T-cell (primary cell): ENCODE measurements around the gene FAM53B. TPM values are rescaled to one million over a fixed set of nuclear protein-coding genes. Genes with fewer than 3 reads are reported as not detected.

Experiments
- ATAC-seq, 4 experiments: fragments of 200-7000 bp in 3 of 4; fragments of 150-1000 bp in 1 of 4; cut with Tn5 transposase; replicated peaks in 1 of 4; 1 replicate in 3 of 4; 2 replicates in 1 of 4; pipeline ENCODE4 v1.10.0; 2021; ENCODE audit warnings: moderate library complexity in 3 of 4, mild to moderate bottlenecking in 2 of 4, moderate number of reproducible peaks in 1 of 4
- CTCF ChIA-PET, 2 donors: fragments of 300-600 bp; sonication (Branson Sonifier 250); formaldehyde crosslinking; loops; one replicate each; lab custom pipeline; 2022; ENCODE audit warnings: antibody characterized with exemption in 2 of 2; lab: Charles Lee
- POLR2A ChIA-PET, 2 donors: fragments of 300-600 bp; sonication (Branson Sonifier 250); formaldehyde crosslinking; loops; one replicate each; lab custom pipeline; 2022; ENCODE audit warnings: antibody characterized with exemption in 2 of 2; lab: Charles Lee
- DNase-seq, 35 experiments: peaks; one replicate each; pipeline versions ENCODE4 v3.0.0 to v3.0.0-alpha.2; 2013 to 2023
- H3K27ac ChIP-seq: one replicate; pipeline ENCODE4 v1.5.1; 2013; ENCODE audit warnings: low read length
- H3K27me3 ChIP-seq, 2 experiments: replicated peaks in 1 of 2; 1 replicate in 1 of 2; 2 replicates in 1 of 2; pipeline versions ENCODE4 v1.6.1 to v1.7.0; 2013; ENCODE audit warnings: low read length in 1 of 2, mixed read lengths in 1 of 2; ENCODE audit not compliant: control insufficient read depth in 2 of 2, insufficient read depth in 2 of 2; ENCODE audit errors: extremely low read depth in 1 of 2
- H3K36me3 ChIP-seq, 2 donors: 1 replicate in 1 of 2; 2 replicates in 1 of 2; pipeline versions ENCODE4 v1.6.1 to v1.7.0; 2013; ENCODE audit warnings: low read length in 1 of 2; ENCODE audit not compliant: control insufficient read depth in 2 of 2, insufficient read depth in 1 of 2; ENCODE audit errors: extremely low read depth in 1 of 2
- H3K4me1 ChIP-seq, 2 experiments: 1 replicate in 1 of 2; 2 replicates in 1 of 2; pipeline versions ENCODE4 v1.6.1 to v1.7.0; 2013; ENCODE audit warnings: low read length in 2 of 2, mixed read lengths in 1 of 2; ENCODE audit not compliant: insufficient read depth in 2 of 2, control insufficient read depth in 1 of 2; ENCODE audit errors: extremely low read depth in 1 of 2
- H3K4me3 ChIP-seq, 2 donors: 1 replicate in 1 of 2; 2 replicates in 1 of 2; pipeline versions ENCODE4 v1.5.1 to v1.7.0; 2013; ENCODE audit warnings: mild to moderate bottlenecking in 2 of 2, low read length in 1 of 2, moderate library complexity in 1 of 2; ENCODE audit not compliant: control insufficient read depth in 1 of 2; ENCODE audit errors: extremely low read depth in 1 of 2
- H3K9me3 ChIP-seq: 2 replicates; pipeline ENCODE4 v1.7.0; 2013
- H3K27ac Mint-ChIP-seq, 2 donors: one replicate each; pipeline ENCODE4 v1.8.0; 2020 to 2021; ENCODE audit warnings: mild to moderate bottlenecking in 2 of 2, mixed read lengths in 2 of 2
- H3K27me3 Mint-ChIP-seq, 2 donors: one replicate each; pipeline ENCODE4 v1.8.0; 2021 to 2022; ENCODE audit warnings: mixed read lengths in 2 of 2
- H3K36me3 Mint-ChIP-seq: one replicate; pipeline ENCODE4 v1.8.0; 2021; ENCODE audit warnings: mixed read lengths
- H3K4me1 Mint-ChIP-seq, 3 donors: one replicate each; pipeline ENCODE4 v1.8.0; 2020 to 2022; ENCODE audit warnings: mixed read lengths in 3 of 3, mild to moderate bottlenecking in 1 of 3
- H3K4me3 Mint-ChIP-seq, 3 donors: one replicate each; pipeline ENCODE4 v1.8.0; 2020 to 2022; ENCODE audit warnings: mild to moderate bottlenecking in 3 of 3, mixed read lengths in 3 of 3, moderate library complexity in 3 of 3
- H3K9me3 Mint-ChIP-seq, 3 donors: one replicate each; pipeline ENCODE4 v1.8.0; 2020 to 2022; ENCODE audit warnings: mixed read lengths in 3 of 3
- WGBS: methylation state at CpG from one replicate; pipeline ENCODE4 v1.1.5; 2013; ENCODE audit warnings: missing lambda C conversion rate; ENCODE audit not compliant: insufficient coverage; 5-methylcytosine and 5-hydroxymethylcytosine counted together
- total RNA-seq, 35 experiments: library from RNA in 6 of 35; stranded (reverse) in 6 of 35; fragments of 120-200 nt in 1 of 35; gene quantifications; one replicate each; pipeline versions ENCODE4 v1.2.1 to v1.2.4 and lab custom pipeline; 2013 to 2026

FAM53B gene
- total RNA-seq, 5 donors from 2014 or later (not counting 1 experiment from before 2014, with no cell fraction given), result 39.3 to 86.5 (median 52.3) TPM

DNA sequence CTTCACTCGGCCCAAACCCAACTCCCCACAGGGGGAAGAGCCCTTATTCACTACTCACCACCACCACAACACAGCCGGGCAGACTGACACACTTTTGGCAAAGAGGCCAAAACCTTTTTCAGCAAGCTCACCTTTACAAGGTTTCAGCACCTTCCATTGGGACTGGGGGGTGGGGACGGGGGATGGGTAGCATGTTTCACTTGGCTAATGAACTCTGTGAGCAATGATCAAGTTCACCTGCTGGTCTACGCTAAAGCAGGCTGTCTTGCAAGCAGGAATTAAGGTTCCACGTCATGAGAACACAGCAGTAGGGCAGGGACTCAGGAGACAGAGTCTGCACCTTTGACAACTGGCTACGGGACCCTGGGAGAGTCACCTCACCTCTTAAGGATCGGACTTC is 7.0 kb downstream of the FAM53B start:
- no peak for ATAC-seq
- ChIA-PET CTCF (interaction anchor here in 1 of 2 donors (0.7 to 0.9 kb wide), 2 partner anchors 14 to 47 kb away, joined by 3 to 4 read pairs; no protein-coding TSS in a partner anchor), POLR2A (interaction anchor here (0.6 to 0.7 kb wide), 3 partner anchors 46 to 74 kb away, joined by 4 to 9 read pairs (median 4); no protein-coding TSS in a partner anchor)
- peak in 1 of 35 experiments; percentile 18 for DNase-seq
- no peaks in the 10 kb centered on the region for H3K27me3 ChIP-seq
- Mint-ChIP-seq H3K36me3 (peaks cover 5% of the 10 kb centered on the region), H3K27me3 (no peaks in the 10 kb centered on the region), H3K4me1 (peaks cover 98 to 99% (median 98%) of the 10 kb centered on the region in 3 donors), H3K27ac (peak overlapping the region; percentile 65 to 96), H3K9me3 (no peaks in the 10 kb centered on the region), H3K4me3 (peak overlapping the region; percentile 0 to 86 (median 43))
- no peaks in the 10 kb centered on the region for H3K9me3 ChIP-seq
- H3K27ac ChIP-seq, result peak overlapping the region; percentile 1
- WGBS, result 75% methylated on average over 3 of the region's 7 CpGs
- H3K36me3 ChIP-seq, result peaks cover 0 to 5% of the 10 kb centered on the region in 2 donors
- peaks cover 65 to 98% of the 10 kb centered on the region in 2 experiments for H3K4me1 ChIP-seq
- no peak overlapping the region for H3K4me3 ChIP-seq

DNA sequence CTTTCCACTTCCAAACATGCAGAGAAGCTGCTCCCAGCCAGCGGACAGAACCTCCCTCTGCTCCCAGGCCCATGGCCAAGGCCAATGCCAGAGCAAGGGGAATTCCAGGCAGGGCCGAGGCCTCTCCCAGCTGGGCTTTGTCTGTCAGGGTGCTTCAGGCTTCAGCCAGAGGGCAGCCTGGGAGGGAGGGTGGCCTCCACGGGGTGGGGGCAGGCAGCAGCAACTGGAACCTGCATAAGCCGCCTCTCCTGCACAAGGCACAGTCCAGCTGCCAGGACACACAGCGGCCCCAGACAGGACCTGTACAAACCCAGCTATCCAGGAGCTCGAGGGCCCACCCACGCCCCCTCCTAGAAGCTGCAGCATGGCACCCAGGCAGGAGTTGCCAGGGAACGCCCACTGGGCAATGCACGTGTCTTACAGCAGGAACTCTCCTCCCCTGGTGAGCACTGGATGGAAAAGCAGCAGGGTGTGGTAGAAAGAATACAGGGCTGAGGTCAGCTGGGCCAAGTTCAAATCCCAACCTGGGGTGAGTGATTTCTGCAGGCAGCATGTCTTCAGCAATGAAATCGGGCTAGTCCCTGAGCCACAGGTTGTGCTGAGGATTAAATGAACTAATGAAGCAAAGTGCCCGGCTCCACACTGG is 7.6 kb downstream of the FAM53B start:
- H3K4me1 ChIP-seq, result peaks cover 61 to 100% of the 10 kb centered on the region in 2 experiments
- no peak for ATAC-seq
- ChIA-PET CTCF (interaction anchor here in 1 of 2 donors (0.7 kb wide), 1 partner anchor 47 kb away, joined by 4 read pairs; no protein-coding TSS in a partner anchor), POLR2A (interaction anchor here (0.6 to 1.2 kb wide), 4 partner anchors 18 to 73 kb away, joined by 4 to 9 read pairs (median 4); no protein-coding TSS in a partner anchor)
- H3K4me1 Mint-ChIP-seq, result peaks cover 99 to 100% (median 99%) of the 10 kb centered on the region in 3 donors
- DNase-seq, result peak in 1 of 35 experiments; percentile 7
- peak overlapping the region; percentile 0 to 86 (median 43) for H3K4me3 Mint-ChIP-seq
- peak overlapping the region; percentile 5 for H3K27ac ChIP-seq
- H3K27me3 ChIP-seq, result no peaks in the 10 kb centered on the region
- no peaks in the 10 kb centered on the region for H3K9me3 ChIP-seq
- 91% methylated on average over 8 of the region's 11 CpGs for WGBS
- H3K9me3 Mint-ChIP-seq, result no peaks in the 10 kb centered on the region
- peaks cover 0 to 5% of the 10 kb centered on the region in 2 donors for H3K36me3 ChIP-seq
- H3K27me3 Mint-ChIP-seq, result no peaks in the 10 kb centered on the region
- H3K36me3 Mint-ChIP-seq, result peaks cover 8% of the 10 kb centered on the region
- H3K4me3 ChIP-seq, result no peak overlapping the region
- peak overlapping the region; percentile 93 to 96 for H3K27ac Mint-ChIP-seq

DNA sequence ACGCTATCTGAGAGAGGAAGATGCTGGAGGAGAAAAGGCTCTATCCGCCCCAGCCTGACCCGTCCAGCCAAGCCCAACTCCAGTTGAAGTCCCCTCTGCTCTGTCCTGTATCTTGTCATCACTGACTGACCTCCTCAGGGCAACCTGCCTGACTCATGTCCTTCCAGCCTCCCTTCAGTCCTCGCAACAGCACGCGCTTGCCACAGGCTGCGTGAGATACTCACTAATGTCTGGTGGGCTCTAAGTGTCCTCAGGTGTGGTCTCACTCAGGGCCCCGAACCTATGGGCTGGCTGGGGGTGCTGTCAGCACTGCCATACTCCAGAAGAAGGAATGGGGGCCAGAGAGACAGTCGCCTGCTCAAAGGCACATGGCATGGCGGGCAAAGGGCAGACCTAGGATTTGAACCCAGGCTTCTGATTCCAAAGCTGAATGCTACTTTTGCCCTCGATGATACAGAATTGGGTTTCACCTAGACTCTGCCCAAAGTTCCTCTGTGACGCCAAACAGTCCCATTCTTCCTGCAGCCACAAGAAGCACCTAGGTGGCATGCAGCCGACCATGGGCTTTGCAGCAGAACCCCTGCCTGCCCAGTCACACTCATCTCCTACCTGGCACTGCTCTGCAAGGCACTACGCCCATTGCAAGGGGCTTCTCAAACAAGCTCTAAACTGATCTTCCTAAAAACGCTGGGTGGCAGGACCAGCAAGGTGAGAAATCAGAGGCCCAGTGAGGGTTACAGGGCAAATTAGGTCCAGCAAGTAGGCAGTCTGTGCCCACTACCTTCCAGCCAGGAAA is 8.5 kb downstream of the FAM53B start:
- no peaks in the 10 kb centered on the region for H3K27me3 Mint-ChIP-seq
- CTCF ChIA-PET, result interaction anchor here in 1 of 2 donors (7.7 kb wide), 1 partner anchor 18 kb away, joined by 70 read pairs; no protein-coding TSS in a partner anchor

GRCh38 chr10:124734311-124735166 is 9.6 kb downstream of the FAM53B start:
- H3K4me3 ChIP-seq, result peak overlapping the region; percentile 4 to 40
- no peaks in the 10 kb centered on the region for H3K9me3 ChIP-seq
- H3K9me3 Mint-ChIP-seq, result no peaks in the 10 kb centered on the region
- peaks cover 50 to 98% of the 10 kb centered on the region in 2 experiments for H3K4me1 ChIP-seq
- H3K36me3 Mint-ChIP-seq, result peaks cover 13% of the 10 kb centered on the region
- no peaks in the 10 kb centered on the region for H3K27me3 ChIP-seq
- peaks cover 0 to 5% of the 10 kb centered on the region in 2 donors for H3K36me3 ChIP-seq
- H3K4me3 Mint-ChIP-seq, result peak overlapping the region; percentile 43 to 86 (median 69)
- ATAC-seq (peak; percentile 63 to 74 (median 70)), DNase-seq (peak in 4 of 35 experiments; percentile 24 to 56 (median 40))
- 29% methylated on average over 14 of the region's 16 CpGs for WGBS
- no peaks in the 10 kb centered on the region for H3K27me3 Mint-ChIP-seq
- H3K4me1 Mint-ChIP-seq, result peaks cover 91 to 99% (median 98%) of the 10 kb centered on the region in 3 donors
- CTCF ChIA-PET, result interaction anchor here (0.6 to 7.7 kb wide), 6 partner anchors 10 to 95 kb away, joined by 3 to 70 read pairs (median 3); partner anchors contain the start of gene FAM53B (in 1 of the 2)
- H3K27ac Mint-ChIP-seq, result peak overlapping the region; percentile 90 to 93
- POLR2A ChIA-PET, result interaction anchor here (0.5 to 2.3 kb wide), 3 partner anchors 16 to 146 kb away, joined by 3 to 8 read pairs (median 4); no protein-coding TSS in a partner anchor
- peak overlapping the region; percentile 90 for H3K27ac ChIP-seq

More for the DNA sequence above, 8.5 kb downstream of the FAM53B start:
- Mint-ChIP-seq H3K4me1 (peaks cover 97 to 99% (median 98%) of the 10 kb centered on the region in 3 donors), H3K36me3 (peaks cover 8% of the 10 kb centered on the region), H3K9me3 (no peaks in the 10 kb centered on the region), H3K27ac (peak overlapping the region; percentile 90 to 93), H3K4me3 (peak overlapping the region; percentile 25 to 86 (median 43))
- Histone ChIP-seq H3K4me3 (no peak overlapping the region), H3K9me3 (no peaks in the 10 kb centered on the region), H3K27ac (peak overlapping the region; percentile 90), H3K36me3 (peaks cover 0 to 5% of the 10 kb centered on the region in 2 donors), H3K27me3 (no peaks in the 10 kb centered on the region), H3K4me1 (peaks cover 56 to 98% of the 10 kb centered on the region in 2 experiments)
- 88% methylated on average over 12 of the region's 15 CpGs for WGBS
- ATAC-seq (no peak), DNase-seq (peak in 2 of 35 experiments; percentile 4)
- POLR2A ChIA-PET, result interaction anchor here in 1 of 2 donors (1.2 kb wide), 1 partner anchor 17 kb away, joined by 4 read pairs; no protein-coding TSS in a partner anchor

DNA sequence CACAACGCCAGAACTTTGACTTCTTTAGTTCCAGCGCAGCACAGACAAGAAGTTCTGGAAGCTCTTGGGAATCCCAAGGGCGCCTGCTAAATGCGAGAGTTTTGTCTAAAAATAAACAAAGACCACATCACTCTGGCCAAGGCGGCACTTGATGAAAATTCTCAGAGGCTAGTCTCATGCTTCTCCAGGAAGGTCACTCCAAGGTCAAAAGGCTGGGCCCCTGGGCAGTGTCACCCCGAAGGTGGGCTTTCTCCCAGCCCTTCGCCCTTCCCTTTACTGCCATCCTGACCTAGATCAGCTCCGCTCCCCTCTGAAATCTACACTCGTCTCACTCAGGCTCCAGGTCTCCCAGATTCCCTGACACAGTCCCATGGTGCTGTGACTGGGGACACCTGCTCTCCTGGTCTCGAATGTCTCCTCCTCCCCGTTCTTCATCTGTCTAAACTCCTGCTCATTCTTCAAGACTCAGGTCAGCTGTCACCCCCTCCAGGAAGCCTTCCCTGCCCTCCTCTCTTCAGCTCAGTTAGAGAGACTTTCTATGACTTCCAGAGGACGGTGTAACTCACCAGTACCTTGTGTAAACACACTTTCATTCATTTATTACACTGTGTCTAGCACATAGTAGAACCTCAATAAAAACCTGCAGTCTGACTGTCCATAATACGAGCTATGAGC is 10.5 kb downstream of the FAM53B start:
- peak overlapping the region; percentile 43 to 86 (median 69) for H3K4me3 Mint-ChIP-seq
- ChIA-PET POLR2A (interaction anchor here (0.6 to 2.3 kb wide), 6 partner anchors 9 to 315 kb away, joined by 4 to 9 read pairs (median 6); partner anchors contain the start of gene OAT (in 1 of the 2)), CTCF (interaction anchor here in 1 of 2 donors (0.6 to 7.7 kb wide), 7 partner anchors 8 to 44 kb away, joined by 3 to 70 read pairs (median 3); partner anchors contain the start of gene FAM53B)
- H3K36me3 Mint-ChIP-seq, result peaks cover 16% of the 10 kb centered on the region
- Histone ChIP-seq H3K27me3 (no peaks in the 10 kb centered on the region), H3K27ac (peak overlapping the region; percentile 90), H3K36me3 (peaks cover 0 to 5% of the 10 kb centered on the region in 2 donors), H3K9me3 (no peaks in the 10 kb centered on the region), H3K4me1 (peaks cover 48 to 98% of the 10 kb centered on the region in 2 experiments), H3K4me3 (peak overlapping the region in 1 of 2 donors; percentile 20)
- ATAC-seq, result no peak
- peak in 1 of 35 experiments; percentile 5 for DNase-seq
- no peaks in the 10 kb centered on the region for H3K27me3 Mint-ChIP-seq
- 75% methylated on average over 10 of the region's 13 CpGs for WGBS
- H3K9me3 Mint-ChIP-seq, result no peaks in the 10 kb centered on the region
- H3K4me1 Mint-ChIP-seq, result peaks cover 91 to 99% (median 98%) of the 10 kb centered on the region in 3 donors
- H3K27ac Mint-ChIP-seq, result peak overlapping the region; percentile 90 to 93
